ENCODE measurements around the gene DOCK2. TPM values are rescaled to one million over a fixed set of nuclear protein-coding genes. Genes with fewer than 3 reads are reported as not detected.

Gene DOCK2
- total RNA-seq, 1 donor from 2014 or later, result 0.39 TPM

DNA sequence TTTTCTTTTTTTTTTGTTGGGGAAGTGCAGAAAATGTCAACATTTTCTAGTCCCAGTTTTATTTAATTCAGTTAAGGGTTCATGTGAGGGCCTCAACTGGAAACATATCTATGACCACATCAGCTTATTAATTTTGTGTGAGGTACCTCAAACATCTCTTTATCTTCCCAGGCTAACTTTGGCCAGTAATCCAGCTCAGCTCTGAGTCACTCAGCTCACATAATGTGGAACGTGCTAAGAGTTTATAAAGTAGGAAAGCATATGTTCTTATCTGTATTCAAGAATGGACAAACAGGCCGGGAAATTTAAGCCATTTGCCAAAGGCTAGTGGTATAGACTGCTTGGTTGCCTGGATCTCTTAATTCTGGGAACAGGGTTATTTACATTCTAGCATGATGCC is 224.9 kb downstream of the DOCK2 start:
- no peak for DNase-seq (ENCODE audit: low read depth in 2 of 2)

DNA sequence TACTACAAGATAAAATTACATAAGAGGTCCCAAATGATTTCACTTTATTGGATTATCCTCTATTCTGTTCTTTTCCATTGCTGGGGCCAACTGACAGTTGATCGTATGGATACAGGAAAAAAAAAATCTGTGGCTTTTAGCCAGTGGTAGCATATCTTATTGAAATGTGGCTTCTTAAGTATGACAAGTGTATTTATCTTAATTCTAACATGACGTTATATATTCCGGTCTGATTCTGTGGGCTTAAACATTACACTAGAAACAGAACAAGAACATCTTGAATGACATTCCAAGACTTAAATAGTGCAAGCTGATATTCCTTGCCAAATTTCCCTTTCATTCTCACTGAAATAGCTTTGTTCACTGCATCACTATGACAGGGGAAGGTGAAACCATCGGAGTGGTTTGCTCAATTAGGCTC is 225.3 kb downstream of the DOCK2 start:
- DNase-seq (ENCODE audit: low read depth in 2 of 2), result no peak

DNA sequence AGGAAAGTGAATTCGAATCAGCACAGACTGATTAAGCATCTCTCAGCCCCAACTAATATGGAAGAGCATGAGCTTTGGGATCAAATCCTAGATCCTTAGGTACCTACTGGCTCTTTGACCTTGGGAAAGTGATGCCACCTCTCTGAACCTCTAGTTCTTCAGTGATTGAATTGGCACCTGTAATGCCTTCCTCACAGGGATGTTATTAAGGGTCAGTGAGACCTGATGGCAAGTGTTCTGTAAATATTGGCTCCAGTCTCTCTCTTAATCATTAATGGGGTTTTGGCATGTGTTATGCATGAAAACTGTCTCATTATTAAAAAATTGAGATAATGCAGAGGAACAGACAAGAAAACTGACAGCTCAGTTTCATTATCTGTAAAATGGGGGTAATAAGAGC is 227.4 kb downstream of the DOCK2 start:
- no peak for DNase-seq (ENCODE audit: low read depth in 2 of 2)

- no peak for DNase-seq (ENCODE audit: low read depth in 2 of 2)
Observed at GRCh38 chr5:169867347-169867746, 230.3 kb downstream of the DOCK2 start.

DNA sequence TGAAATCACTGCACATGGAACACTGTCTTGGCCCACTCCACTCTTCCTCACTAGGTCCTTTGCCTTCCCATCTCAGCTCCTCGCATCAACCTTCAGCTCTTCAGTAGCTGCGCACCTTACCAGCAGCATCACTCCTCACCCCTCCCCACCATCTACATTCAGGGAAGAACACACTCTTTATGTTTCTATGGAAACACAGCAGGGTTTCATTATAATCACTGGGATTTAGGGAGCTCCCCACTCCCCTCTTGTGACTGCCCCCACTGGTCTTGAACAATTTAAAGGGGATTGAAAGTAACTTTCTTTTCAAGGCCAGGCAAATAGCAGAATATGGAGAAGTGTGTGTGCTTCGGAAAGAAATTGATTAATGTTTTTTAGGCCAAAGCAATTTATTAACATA is 232.0 kb downstream of the DOCK2 start:
- no peak for DNase-seq (ENCODE audit: low read depth in 2 of 2)

- DNase-seq (ENCODE audit: low read depth in 2 of 2), result no peak
Observed at GRCh38 chr5:169870211-169870610, 233.1 kb downstream of the DOCK2 start.

DNA sequence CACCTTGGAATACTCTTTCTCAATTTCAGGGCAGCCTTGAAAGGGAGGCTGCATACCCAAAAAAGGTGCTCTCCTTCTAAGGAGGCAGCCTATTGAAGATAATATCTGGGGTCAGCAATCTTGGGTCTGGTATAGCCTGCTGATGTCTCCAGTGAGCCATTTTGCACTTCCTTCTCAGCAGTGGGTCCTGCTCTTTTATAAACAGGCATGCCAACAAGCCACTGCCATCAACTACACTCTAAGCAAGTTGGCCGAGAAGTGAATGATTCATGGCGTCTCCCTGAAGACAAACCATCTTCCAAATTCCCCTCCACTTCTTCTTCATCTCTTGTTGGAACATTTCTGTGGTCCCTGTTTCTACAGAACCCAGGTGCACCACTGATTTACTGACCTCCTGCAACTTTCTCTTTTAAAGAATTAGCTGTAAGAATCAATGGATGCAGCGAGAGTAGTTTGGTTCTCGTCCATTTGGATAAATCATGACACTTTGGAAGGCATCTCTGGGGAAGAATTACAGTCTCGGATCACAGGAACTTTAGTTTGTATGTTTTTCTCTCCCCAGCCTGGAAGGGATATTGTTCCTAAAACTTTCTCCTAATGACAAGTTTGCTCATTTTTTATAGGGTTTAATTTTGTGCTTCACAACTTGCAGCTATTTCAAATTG is 234.9 kb downstream of the DOCK2 start:
- no peak for DNase-seq (ENCODE audit: low read depth in 2 of 2)

DNA sequence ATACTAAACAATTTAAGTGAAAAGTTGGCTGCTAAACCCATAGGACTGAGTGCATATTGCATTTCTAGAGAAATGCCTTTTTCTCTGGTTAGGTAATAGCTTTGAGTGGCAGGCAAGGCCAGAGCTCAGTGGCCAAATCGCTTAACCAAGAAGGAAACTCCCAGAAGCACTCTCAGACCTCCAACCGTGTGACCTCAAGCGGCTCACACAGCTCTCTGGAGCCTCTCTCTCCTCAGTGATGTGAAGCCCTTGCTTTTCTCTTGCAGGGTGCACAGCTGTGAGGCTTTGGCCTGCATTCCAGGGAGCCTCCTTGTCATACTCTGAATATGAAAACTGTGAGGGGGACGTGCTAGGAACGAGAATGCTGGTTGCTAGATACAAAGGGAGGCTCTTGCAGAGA is 236.6 kb downstream of the DOCK2 start:
- DNase-seq (ENCODE audit: low read depth in 2 of 2), result no peak

DNA sequence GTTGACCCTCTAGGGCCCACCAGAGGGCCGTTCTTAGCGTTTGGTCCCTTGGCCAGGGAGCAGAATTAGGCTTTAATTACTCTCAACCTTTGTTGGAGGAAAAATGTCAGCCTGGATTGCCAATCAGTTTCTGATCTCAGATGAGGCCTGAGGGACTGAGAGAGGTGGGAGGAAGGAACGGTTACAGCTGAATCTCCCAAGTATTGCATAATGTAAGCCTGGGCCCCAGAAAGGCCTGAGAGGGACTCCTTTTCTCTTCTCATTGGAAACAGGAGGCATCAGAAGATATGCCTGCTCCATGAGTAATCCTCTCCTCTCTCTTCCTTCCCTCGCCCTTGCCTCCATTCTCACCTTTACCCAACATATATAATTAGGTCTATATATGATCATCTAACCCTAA is 237.5 kb downstream of the DOCK2 start:
- DNase-seq (ENCODE audit: low read depth in 2 of 2), result no peak

DNA sequence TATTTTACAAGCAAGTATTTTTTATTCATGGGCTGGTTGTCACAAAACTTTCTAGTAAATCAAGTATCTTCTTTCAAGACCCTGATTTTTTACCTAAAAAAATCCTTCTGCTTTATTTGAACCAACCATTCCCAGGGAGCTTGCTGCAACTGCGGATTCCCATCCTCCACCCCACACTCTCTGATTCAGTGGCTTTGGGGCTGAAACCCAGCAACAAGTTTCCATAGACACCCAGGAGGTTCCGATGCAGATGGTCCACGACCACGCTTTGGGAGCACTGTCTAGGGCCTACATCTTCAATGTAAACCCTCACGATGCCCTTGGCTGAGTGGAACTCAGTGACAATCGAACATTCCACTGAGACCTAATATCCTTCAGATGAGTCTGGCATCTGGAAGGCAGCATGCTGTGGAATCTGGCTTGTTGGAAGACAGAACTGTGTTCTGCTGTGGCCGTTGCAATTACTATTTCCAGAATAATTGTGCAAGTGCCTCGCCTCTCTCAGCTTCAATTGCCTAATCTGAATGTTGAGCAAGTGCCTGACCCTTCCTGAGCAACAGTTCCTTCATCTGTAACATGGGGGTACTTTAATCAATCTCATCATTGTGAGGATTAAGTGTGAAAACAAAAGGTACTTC is 238.1 kb downstream of the DOCK2 start:
- no peak for DNase-seq (ENCODE audit: low read depth in 2 of 2)

GRCh38 chr5:169875731-169876130 is 238.7 kb downstream of the DOCK2 start:
- DNase-seq (ENCODE audit: low read depth in 2 of 2), result no peak

DNA sequence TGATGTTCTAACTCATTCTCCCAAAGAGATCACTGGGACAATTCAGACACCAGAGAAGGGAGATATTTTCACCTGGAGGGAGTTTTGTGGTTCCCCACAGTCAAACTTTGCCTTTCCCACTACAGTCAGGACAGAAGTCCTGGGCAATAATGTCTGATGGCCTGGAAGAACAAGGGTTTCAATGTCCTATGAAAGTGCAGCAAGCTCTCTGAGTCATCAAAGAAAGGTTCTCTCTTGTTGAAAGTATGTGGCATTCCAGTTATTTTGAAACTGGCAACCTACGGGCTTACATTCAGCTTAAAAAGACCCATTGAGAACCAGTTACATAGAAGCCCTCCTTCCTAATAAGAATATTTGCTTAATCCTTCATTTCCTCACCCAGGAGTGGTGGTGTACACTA is 239.3 kb downstream of the DOCK2 start:
- no peak for DNase-seq (ENCODE audit: low read depth in 2 of 2)

DNA sequence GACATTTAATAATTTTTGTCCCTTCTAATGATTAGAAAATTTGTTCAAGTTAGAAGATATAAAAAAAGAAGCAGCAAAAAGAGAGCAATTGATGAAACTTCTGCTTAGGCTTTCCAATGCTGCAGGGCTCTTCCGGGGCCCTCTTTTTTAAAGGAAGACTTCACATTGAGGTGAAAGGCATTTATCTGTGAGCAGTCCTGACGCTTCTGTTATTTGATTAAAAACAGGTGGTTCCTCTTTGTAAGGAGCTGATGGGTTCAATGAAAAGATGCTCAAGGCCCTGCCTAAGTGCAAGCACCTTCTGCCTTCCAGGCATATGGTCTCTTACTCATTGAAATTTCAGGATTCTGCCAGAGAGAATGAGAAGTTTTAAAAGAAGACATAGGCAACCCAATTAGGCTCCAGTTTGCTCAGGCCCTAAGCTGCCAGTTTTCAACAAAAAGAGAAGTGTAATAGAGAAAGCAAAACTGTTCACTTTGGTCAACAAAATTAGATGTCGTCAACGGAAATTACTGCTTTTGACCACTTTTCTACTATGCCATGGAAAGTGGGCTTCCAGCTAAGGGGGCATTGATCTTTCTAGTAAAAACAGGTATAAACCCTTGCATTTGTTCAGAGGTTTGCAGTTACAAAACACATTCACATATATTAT is 243.1 kb downstream of the DOCK2 start:
- no peak for DNase-seq (ENCODE audit: low read depth in 2 of 2)

GRCh38 chr5:169880785-169881184 is 243.7 kb downstream of the DOCK2 start:
- no peak for DNase-seq (ENCODE audit: low read depth in 2 of 2)

DNA sequence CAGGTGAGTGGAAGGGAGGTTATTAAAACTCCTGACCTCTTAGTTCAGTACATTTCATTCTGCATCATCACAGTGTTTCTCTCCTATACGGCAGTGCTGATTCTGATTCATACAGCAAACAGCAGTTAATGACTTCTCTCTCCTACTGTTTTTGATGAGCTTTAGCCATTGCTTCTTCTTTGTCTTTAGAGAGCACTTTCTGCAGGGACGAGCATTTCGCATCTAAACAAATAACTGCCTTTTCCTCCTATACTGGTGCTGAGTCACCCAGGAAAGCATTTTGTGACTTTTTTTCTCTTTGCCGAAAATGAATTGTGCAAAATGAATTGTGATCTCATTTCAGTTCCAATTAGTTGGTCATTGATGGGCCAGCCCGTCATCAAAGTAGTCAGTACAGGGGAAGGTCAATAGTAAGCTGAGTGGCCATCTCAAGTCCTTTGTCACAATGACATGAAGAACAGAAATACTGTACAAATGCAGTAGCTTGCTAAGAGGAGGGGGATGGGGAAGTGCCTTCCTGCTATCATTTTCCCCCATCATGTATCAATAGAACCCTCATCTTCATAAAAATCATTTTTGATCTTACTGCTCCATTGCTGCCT is 244.7 kb downstream of the DOCK2 start:
- DNase-seq (ENCODE audit: low read depth in 2 of 2), result no peak

- DNase-seq (ENCODE audit: low read depth in 2 of 2), result no peak
Observed at GRCh38 chr5:169886033-169886432, 249.0 kb downstream of the DOCK2 start.

GRCh38 chr5:169886677-169887076 is 249.6 kb downstream of the DOCK2 start:
- DNase-seq (ENCODE audit: low read depth in 2 of 2), result no peak

- DNase-seq (ENCODE audit: low read depth in 2 of 2), result no peak
Observed at GRCh38 chr5:169889572-169889971, 252.5 kb downstream of the DOCK2 start.

DNA sequence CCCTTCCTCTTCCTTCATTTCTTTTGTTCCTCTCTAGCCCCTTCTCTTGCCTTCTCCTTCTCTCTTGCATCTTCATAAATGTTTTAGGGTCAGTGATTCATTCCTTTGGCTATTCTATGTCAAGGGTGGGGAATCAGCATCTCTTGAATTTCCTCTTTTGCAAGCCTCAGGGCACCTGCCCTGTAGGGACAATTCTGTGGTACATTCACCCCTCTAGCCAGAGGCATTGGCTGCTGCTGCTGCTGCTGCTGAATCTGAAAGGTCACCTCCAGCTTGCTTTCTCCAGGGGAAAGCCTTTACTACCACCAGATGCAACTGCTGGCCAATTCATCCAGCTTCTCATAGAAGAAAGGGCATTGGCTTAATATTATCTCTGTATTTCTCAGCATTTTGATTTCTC is 255.9 kb downstream of the DOCK2 start:
- no peak for DNase-seq (ENCODE audit: low read depth in 2 of 2)

DNA sequence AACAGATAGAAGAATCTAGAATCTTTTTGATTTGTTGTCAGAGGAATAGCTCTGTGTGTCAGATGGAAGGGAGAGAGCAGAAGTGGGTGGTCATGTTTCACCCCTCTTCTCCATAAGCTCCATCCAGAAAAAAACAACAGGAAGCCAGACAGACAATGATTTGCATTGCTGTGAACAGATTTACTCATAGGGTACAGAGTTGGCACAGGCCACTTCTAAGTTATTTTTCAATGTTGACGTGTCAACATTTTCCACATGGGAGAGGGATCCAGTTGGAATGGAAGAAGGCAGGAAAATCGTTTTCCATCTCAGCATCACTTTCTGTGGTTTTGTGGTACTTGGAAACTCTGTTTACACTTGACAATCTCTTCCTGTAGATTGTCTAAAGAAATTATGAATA is 256.5 kb downstream of the DOCK2 start:
- DNase-seq (ENCODE audit: low read depth in 2 of 2), result peak; percentile 67 to 75

GRCh38 chr5:169895926-169896325 is 258.9 kb downstream of the DOCK2 start:
- no peak for DNase-seq (ENCODE audit: low read depth in 2 of 2)

DNA sequence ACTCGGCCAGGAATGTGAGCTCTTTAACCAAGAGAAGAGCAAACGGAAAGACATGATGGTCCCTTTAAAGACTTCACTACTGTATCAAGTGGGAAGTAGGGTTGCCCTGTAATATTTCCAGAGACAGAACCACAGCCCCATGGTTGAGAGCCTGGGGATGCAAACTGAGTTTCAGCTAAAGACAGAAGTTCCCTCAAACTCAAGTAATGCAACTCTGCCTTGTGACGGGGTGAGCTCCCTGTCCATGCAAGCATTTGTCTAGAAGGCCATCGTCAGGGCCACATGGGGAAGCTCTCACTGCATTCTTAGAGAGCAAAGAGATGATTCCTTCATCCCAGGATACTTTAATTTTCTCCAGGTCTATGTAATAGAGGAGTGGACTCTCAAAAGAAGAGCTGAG is 260.4 kb downstream of the DOCK2 start:
- DNase-seq (ENCODE audit: low read depth in 2 of 2), result no peak

DNA sequence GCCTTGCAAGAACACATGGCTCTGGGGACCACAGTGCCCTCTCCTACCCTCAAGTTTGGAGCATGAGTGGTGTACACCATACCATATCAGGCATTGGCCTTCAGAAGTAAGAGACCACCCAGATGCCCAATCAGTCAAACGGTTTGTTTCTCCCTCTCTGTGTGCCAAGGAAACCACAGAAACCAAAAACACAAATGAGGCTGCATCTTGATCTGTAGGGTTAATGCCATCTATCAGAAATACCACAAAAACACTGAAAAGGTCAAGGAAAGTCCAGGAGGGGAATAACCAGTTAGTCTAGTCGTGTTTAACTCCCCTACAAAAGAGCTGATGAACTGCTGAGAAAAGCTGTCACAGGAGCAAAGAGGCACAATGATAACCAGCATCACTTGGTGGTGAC is 264.8 kb downstream of the DOCK2 start:
- DNase-seq (ENCODE audit: low read depth in 2 of 2), result no peak
